Hematopoietic multipotent progenitor cell treated with erythropoietin and hydrocortisone succinate and interleukin-3 and kit ligand, for 6 days (in vitro differentiated cells): ENCODE results near the gene PGAM1.
"Not testable (repeated sequence)": the region's sequence is repeated elsewhere in the genome, so short reads cannot be mapped to it uniquely, and the experiment has no call there.

ENCODE experiments used
- DNase-seq: peaks from one replicate; pipeline ENCODE4 v3.0.0-alpha.2; 2015

Gene PGAM1

GRCh38 chr10:97459933-97460332 is 33.9 kb downstream of the PGAM1 start:
- no peak for DNase-seq

DNA sequence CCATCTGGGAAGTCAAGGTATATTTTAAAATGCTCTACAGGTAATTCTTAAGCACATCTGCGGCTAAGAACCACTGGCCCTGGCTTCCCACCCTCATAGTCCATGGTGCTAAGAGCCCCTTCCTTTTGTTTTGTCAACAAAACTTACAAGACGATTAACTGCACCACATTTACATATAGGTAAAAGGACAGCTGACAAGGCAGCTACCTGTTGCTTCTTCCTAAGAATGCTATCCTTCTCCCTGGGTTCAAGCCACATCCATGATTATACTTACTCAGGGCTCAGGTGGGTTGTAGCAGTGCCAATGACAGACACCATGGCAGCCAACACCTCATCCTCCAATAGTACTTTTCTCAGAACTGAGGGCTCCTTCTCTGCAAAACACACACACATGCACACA is 36.3 kb downstream of the PGAM1 start:
- no peak for DNase-seq

- DNase-seq = peak; percentile 67
Measured at GRCh38 chr10:97463363-97464132, 37.6 kb downstream of the PGAM1 start.

- DNase-seq = no peak
Measured at GRCh38 chr10:97464226-97464625, 38.2 kb downstream of the PGAM1 start.

- no peak for DNase-seq
Measured at GRCh38 chr10:97465982-97466381, 40.0 kb downstream of the PGAM1 start.

DNA sequence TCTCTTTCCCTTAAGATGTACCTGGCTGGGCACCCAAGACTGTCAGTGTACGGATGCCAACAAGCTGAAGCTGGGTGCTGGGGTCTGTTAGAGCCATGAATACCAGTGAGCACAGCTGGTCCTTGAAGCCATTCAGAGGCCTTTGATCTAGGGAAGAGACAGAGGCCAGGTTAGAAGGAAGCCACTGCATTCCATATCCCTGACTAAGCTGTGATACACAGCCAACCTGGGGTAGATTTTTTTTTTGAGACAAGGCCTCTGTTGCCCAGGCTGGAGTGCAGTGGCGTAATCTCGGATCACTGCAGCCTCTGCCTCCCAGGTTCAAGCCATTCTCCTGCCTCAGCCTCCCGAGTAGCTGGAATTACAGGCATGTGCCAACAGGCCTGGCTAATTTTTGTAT is 40.8 kb downstream of the PGAM1 start:
- DNase-seq = no peak

GRCh38 chr10:97468162-97468561 is 42.2 kb downstream of the PGAM1 start:
- DNase-seq = no peak

- not testable (repeated sequence) for DNase-seq
Measured at GRCh38 chr10:97468781-97469180, 42.8 kb downstream of the PGAM1 start.

GRCh38 chr10:97474918-97475317 is 48.9 kb downstream of the PGAM1 start:
- DNase-seq = no peak

- DNase-seq = peak; percentile 23
Measured at GRCh38 chr10:97475936-97476594, 50.1 kb downstream of the PGAM1 start.

DNA sequence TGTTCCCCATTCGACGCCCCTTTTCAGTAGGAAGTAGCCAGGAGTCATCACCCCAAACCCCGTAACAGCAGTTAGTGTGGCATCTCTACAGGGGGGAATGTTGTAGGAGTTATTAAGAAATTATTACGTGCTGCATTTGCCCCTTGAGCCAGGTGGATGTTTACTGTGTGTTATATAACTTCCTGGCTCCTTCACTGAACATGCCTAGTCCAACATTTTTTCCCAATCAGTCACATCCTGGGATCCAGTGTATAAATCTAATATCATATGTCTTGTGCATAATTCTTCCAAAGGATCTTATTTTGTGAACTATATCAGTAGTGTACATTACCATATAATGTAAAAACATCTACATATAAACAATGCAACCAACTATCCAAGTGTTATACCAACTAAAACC is 53.4 kb downstream of the PGAM1 start:
- DNase-seq = not testable (repeated sequence)

- DNase-seq = peak; percentile 39
Measured at GRCh38 chr10:97479939-97480338, 53.9 kb downstream of the PGAM1 start.

- DNase-seq = no peak
Measured at GRCh38 chr10:97481071-97481470, 55.1 kb downstream of the PGAM1 start.

GRCh38 chr10:97482381-97482780 is 56.4 kb downstream of the PGAM1 start:
- no peak for DNase-seq
